PC-3 (cell line): ENCODE measurements around the gene DIS3L2. TPM values are rescaled to one million over a fixed set of nuclear protein-coding genes. Genes with fewer than 3 reads are reported as not detected.
"Not testable (repeated sequence)": the region's sequence is repeated elsewhere in the genome, so short reads cannot be mapped to it uniquely, and the experiment has no call there.

Experiments
- ATAC-seq: fragments of 200-7000 bp; cut with Tn5 transposase; 2 replicates; pipeline ENCODE4 v1.9.1; 2020; ENCODE audit warnings: mild to moderate bottlenecking, moderate library complexity
- BruUV-seq: library from RNA; stranded (reverse); fragments of 400-500 nt; replicated peaks from 2 replicates; lab custom pipeline; 2021; lab: Mats Ljungman, UMichigan
- CTCF ChIA-PET: fragments of 300-600 bp; sonication (Branson Sonifier 250); formaldehyde crosslinking; loops from one replicate; lab custom pipeline; 2022; ENCODE audit warnings: antibody characterized with exemption; lab: Charles Lee
- POLR2A ChIA-PET: fragments of 300-600 bp; sonication (Branson Sonifier 250); formaldehyde crosslinking; loops from one replicate; lab custom pipeline; 2022; ENCODE audit warnings: antibody characterized with exemption; ENCODE audit not compliant: unreplicated experiment; lab: Charles Lee
- DNase-seq: peaks from one replicate; pipeline ENCODE4 v3.0.0-alpha.2; 2015
- H2AFZ ChIP-seq: fragments of 300-600 bp; sonication (generic); 2 replicates; pipeline ENCODE4 v1.6.0; 2016; ENCODE audit warnings: antibody characterized with exemption, low read length
- H3F3A ChIP-seq: fragments of 300-600 bp; sonication (generic); one replicate; pipeline ENCODE4 v1.6.0; 2017; ENCODE audit warnings: antibody characterized with exemption, low read length, control low read depth, mild to moderate bottlenecking; ENCODE audit not compliant: unreplicated experiment
- H3K27ac ChIP-seq: fragments of 300-600 bp; sonication (generic); 2 replicates; pipeline ENCODE4 v1.5.1; 2016; ENCODE audit warnings: mild to moderate bottlenecking, low read length
- H3K27me3 ChIP-seq: fragments of 300-600 bp; sonication (generic); 2 replicates; pipeline ENCODE4 v1.6.1; 2016; ENCODE audit warnings: low read length, mixed read lengths
- H3K36me3 ChIP-seq: fragments of 300-600 bp; sonication (generic); 2 replicates; pipeline ENCODE4 v1.6.1; 2016; ENCODE audit warnings: low read depth, mixed run types, low read length, mixed read lengths
- H3K4me1 ChIP-seq: fragments of 300-600 bp; sonication (generic); 2 replicates; pipeline ENCODE4 v1.5.1; 2016; ENCODE audit warnings: low read length; ENCODE audit not compliant: insufficient read depth
- H3K4me2 ChIP-seq: fragments of 300-600 bp; sonication (generic); 2 replicates; pipeline ENCODE4 v1.6.0; 2016; ENCODE audit warnings: low read length
- H3K4me3 ChIP-seq: fragments of 300-600 bp; sonication (generic); 2 replicates; pipeline ENCODE4 v1.5.1; 2016; ENCODE audit warnings: mild to moderate bottlenecking, low read length, mixed read lengths
- H3K79me2 ChIP-seq: fragments of 300-600 bp; sonication (generic); 2 replicates; pipeline ENCODE4 v1.6.1; 2017; ENCODE audit warnings: low read length, mixed read lengths
- H3K9ac ChIP-seq: fragments of 300-600 bp; sonication (generic); 2 replicates; pipeline ENCODE4 v1.6.0; 2016; ENCODE audit warnings: mild to moderate bottlenecking, low read length
- H3K9me2 ChIP-seq: fragments of 300-600 bp; sonication (generic); replicated peaks from 2 replicates; pipeline ENCODE4 v1.6.1; 2016; ENCODE audit warnings: mixed run types, low read length, mixed read lengths
- H3K9me3 ChIP-seq: fragments of 300-600 bp; sonication (generic); 2 replicates; pipeline ENCODE4 v1.6.1; 2016; ENCODE audit warnings: low read length, mixed read lengths
- H4K20me1 ChIP-seq: fragments of 300-600 bp; sonication (generic); 2 replicates; pipeline ENCODE4 v1.6.1; 2016; ENCODE audit warnings: low read length, mixed read lengths
- EZH2 ChIP-seq: fragments of 300-600 bp; sonication (generic); IDR thresholded peaks from one replicate; pipeline ENCODE4 v1.6.1; 2017; ENCODE audit warnings: antibody characterized with exemption, mild to moderate bottlenecking, low read length; ENCODE audit not compliant: unreplicated experiment
- EZH2phosphoT487 ChIP-seq: fragments of 300-600 bp; sonication (generic); IDR thresholded peaks from 2 replicates; pipeline ENCODE4 v1.6.1; 2018; ENCODE audit warnings: mild to moderate bottlenecking, antibody characterized with exemption, low read length, borderline replicate concordance
- intact Hi-C: fragments of 100-400 bp; cut with micrococcal nuclease; formaldehyde crosslinking; loops from 2 replicates; pipeline ENCODE4 v1.9.0; 2023
- total RNA-seq: library from RNA; depleted of rRNA; stranded (reverse); fragments of >200 nt; gene quantifications from 2 replicates; pipeline ENCODE4 v1.2.3, GENCODE V29; 2014
- TF ChIP-seq, protein P1 (sequence below): fragments of 300-600 bp; sonication (generic); conservative IDR thresholded peaks from 2 replicates; pipeline ENCODE4 v1.5.1; 2017; ENCODE audit warnings: antibody characterized with exemption, low read depth, mild to moderate bottlenecking, low read length

DIS3L2 gene
- total RNA-seq, 1 experiment from 2014 or later: 22.8 TPM

DNA sequence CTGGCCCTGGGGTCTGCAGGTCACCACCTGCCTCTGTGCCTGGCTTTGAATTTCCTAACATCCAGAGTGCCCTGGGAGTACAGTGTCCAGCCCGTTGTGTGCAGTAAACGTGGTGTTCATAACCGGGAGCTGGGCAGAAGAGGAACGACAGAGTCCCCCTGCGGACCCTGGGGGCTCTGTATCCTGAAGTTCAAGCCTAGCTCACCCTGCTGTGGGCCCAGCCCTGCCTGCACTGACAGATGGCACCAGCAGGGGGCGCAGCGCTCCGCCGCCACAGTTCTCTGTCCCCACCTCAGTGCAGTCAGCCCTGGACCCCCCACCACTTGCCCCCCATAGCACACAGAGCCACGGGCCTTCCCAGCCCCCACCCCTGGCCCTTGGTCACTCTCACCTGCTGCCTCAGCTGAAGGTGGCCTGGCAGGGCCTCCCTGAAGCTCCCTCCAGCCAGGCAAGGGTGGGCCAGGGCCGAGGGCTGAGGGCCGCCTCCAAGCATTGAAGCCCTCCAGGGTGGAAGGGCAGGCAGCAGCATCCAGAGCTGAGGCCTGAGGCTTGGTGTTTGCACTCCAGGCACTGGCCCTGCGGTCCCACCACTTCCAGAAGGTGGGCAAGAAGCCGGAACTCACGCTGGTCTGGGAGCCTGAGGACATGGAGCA lies 373.8 kb downstream of the DIS3L2 start:
- H3F3A ChIP-seq, POLR2A ChIA-PET, H4K20me1 ChIP-seq, intact Hi-C loops, H3K9me2 ChIP-seq, H3K79me2 ChIP-seq, DNase-seq, H3K36me3 ChIP-seq, H3K27me3 ChIP-seq, BruUV-seq, H2AFZ ChIP-seq, H3K4me3 ChIP-seq, H3K4me1 ChIP-seq, H3K9me3 ChIP-seq, H3K9ac ChIP-seq, H3K27ac ChIP-seq, CTCF ChIA-PET, H3K4me2 ChIP-seq: not testable (repeated sequence)
- TF ChIP-seq, protein P1, sequence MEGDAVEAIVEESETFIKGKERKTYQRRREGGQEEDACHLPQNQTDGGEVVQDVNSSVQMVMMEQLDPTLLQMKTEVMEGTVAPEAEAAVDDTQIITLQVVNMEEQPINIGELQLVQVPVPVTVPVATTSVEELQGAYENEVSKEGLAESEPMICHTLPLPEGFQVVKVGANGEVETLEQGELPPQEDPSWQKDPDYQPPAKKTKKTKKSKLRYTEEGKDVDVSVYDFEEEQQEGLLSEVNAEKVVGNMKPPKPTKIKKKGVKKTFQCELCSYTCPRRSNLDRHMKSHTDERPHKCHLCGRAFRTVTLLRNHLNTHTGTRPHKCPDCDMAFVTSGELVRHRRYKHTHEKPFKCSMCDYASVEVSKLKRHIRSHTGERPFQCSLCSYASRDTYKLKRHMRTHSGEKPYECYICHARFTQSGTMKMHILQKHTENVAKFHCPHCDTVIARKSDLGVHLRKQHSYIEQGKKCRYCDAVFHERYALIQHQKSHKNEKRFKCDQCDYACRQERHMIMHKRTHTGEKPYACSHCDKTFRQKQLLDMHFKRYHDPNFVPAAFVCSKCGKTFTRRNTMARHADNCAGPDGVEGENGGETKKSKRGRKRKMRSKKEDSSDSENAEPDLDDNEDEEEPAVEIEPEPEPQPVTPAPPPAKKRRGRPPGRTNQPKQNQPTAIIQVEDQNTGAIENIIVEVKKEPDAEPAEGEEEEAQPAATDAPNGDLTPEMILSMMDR: peak; percentile 55
- ATAC-seq: peak; percentile 33

DNA sequence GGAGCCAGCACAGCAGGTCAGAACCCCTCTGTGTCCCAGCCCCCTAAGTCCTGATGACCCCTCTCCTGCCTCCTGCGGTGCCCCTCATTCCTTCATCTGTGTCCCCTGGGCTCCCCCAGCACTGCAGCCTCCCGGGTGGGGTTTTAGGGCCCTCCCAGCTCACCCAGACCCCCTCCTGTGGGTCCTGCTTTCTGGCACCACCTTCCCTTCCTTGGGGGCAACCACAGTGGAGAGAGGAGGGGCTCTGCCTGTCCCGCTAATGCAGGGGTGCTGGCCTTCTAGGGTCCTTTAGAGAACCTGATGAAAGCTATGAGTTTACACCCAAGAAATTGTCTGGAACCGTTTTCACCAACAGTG lies 374.3 kb downstream of the DIS3L2 start:
- Histone ChIP-seq H3K36me3 (no peaks in the 10 kb centered on the region), H3K9ac (no peak overlapping the region), H3K9me3 (no peaks in the 10 kb centered on the region), H2AFZ (no peak overlapping the region), H3K27ac (no peak overlapping the region), H3K27me3 (no peaks in the 10 kb centered on the region), H3K4me2 (no peak overlapping the region), H3K4me3 (no peak overlapping the region), H3K4me1 (no peaks in the 10 kb centered on the region), H4K20me1 (no peaks in the 10 kb centered on the region), H3K9me2 (no peaks in the 10 kb centered on the region), H3F3A (no peaks in the 10 kb centered on the region), H3K79me2 (no peaks in the 10 kb centered on the region)
- intact Hi-C loops: no loop called here
- DNase-seq: no peak
- no peak for ATAC-seq
- TF ChIP-seq EZH2: no peak
- no peak for TF ChIP-seq EZH2phosphoT487
- TF ChIP-seq, protein P1: no peak
- BruUV-seq: no TSS peak
- POLR2A ChIA-PET: no interaction called here
- CTCF ChIA-PET: no interaction called here

DNA sequence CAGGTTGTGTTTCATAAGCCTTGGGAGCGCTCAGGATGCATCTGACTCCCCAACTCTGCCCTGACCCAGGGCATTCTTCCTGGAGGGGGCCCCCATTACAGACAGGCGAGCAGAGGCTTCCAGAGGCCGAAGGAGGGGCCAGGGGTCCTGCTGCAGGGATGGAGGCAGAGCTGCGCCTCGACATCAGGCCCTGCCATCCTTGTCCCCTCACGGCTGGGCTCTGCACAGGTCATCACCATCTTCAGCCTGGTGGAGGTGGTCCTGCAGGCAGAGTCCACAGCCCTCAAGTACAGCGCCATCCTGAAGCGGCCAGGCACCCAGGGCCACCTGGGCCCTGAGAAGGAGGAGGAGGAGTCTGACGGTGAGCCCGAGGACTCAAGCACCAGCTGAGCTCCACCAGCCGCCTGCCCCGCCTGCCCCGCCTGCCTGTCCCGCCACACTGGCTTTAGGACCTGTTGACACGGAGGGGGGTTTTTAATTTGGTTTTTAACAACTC lies 374.8 kb downstream of the DIS3L2 start:
- Histone ChIP-seq H3K36me3 (no peaks in the 10 kb centered on the region), H4K20me1 (no peaks in the 10 kb centered on the region), H3F3A (no peaks in the 10 kb centered on the region), H3K27me3 (no peaks in the 10 kb centered on the region), H3K79me2 (no peaks in the 10 kb centered on the region), H3K27ac (no peak overlapping the region), H3K9me3 (no peaks in the 10 kb centered on the region), H3K4me3 (no peak overlapping the region), H2AFZ (no peak overlapping the region), H3K9me2 (no peaks in the 10 kb centered on the region), H3K9ac (no peak overlapping the region), H3K4me1 (no peaks in the 10 kb centered on the region), H3K4me2 (no peak overlapping the region)
- ChIA-PET POLR2A (no interaction called here), CTCF (interaction anchor here (0.5 kb wide), 1 partner anchor 336 kb away, joined by 6 read pairs; no protein-coding TSS in a partner anchor)
- no TSS peak for BruUV-seq
- TF ChIP-seq EZH2phosphoT487: no peak
- TF ChIP-seq EZH2: no peak
- TF ChIP-seq, protein P1: no peak
- intact Hi-C loops: no loop called here
- ATAC-seq (no peak), DNase-seq (no peak)
